ACHN (cell line): ENCODE results near the gene DNA2.

Source experiments
- DNase-seq: peaks from one replicate; pipeline ENCODE4 v3.0.0-alpha.2; 2015
- in situ Hi-C: cut with HindIII; loops from 2 replicates; pipeline ENCODE4 v1.10.0; 2017; ENCODE audit warnings: low sequenced_read_pairs, low pct_ligation_motif_present, low pct_unique_long_range_greater_than_20kb

DNA2 gene

DNA sequence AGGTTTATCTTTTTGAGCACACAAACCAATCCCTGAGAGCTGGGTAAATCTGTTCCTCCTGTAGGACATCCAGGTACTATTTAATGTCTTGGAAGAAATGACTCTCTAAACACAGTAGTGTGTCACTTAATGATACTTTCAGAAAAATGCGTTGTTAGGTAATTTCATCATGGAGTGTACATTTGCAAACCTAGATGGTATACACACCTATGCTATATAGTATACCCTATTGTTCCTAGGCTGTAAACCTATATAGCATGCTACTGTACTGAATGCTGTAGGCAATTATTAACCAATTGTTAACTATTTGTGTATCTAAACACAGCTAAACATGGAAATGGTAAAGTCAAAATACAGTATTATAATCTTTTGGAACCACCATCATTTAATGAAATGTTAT, 74.8 kb downstream of the DNA2 start:
- in situ Hi-C loops, result no loop called here
- no peak for DNase-seq

DNA sequence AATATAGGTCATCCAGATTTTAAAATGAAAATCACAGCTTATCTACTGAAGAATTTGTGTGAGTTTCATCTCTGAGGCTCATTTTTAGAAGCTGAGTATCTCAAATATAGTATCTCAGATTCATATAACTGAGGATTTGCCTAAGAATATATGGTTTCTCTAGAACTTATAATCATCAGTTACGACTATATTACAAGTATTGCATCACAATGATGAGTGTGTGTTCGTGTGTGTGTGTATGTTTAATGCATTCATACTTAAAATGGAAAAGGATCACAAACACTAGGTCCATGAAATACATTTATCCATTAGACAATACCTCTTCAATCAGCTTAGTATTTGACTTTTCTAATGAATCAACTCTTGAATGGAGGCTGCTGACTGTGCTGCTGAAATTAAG, 86.0 kb downstream of the DNA2 start:
- no peak for DNase-seq
- in situ Hi-C loops, result no loop called here

DNA sequence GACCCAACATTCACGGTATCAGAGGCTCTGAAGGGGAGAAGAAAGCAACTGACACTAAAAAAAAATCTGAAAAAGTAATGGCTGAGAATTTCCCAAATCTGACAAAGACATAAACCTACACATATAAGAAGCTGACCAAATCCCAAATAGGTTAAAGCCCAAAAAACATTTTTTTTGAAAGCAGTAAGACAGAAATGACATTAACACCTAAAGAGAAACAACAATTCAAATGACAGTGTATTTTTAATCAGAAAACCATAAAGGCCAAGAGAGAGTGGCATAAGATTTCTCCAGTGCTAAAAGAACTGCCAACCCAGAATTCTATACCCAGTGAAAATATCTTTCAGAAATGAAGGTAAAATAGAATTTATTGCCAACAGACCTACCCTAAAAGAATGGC, 100.2 kb downstream of the DNA2 start:
- no peak for DNase-seq
- in situ Hi-C loops, result no loop called here

- DNase-seq, result no peak
- in situ Hi-C loops, result no loop called here
These were observed 104.7 kb downstream of the DNA2 start for GRCh38 chr10:68367121-68367520.

DNA sequence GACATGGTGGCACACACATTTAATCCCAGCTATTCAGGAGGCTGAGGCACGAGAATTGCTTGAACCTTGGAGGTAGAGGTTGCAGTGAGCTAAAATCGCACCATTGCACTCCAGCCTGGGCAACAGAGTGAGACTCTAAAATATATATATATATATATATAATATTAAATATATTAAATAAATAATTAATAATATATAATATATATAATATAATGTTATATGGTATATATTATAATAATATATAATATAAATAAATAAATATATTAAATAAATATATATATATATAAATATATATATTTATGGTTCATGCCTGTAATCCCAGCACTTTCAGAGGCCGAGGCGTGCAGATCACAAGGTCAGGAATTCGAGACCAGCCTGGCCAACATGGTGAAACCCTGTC, 105.2 kb downstream of the DNA2 start:
- in situ Hi-C loops, result no loop called here
- DNase-seq, result no peak

DNA sequence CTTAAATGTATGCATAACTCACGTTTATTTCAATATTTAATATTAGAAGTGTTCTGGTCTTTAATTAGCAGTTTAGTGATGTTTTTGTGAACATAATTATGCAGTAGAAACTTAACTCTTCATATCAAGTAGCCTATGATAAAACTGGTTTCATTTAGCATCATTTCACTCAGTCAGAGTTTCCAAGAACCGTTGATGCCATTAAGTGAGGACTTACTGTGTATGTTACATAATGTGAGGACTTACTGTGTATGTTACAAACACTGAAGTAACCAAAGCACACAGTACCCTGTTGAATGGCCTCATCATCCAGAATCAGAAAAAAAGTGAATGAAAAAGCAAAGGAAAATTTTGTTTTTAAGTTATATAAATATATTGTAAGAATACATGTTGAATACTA, 106.2 kb downstream of the DNA2 start:
- in situ Hi-C loops, result no loop called here
- DNase-seq, result no peak

GRCh38 chr10:68364101-68364886, 107.5 kb downstream of the DNA2 start:
- in situ Hi-C loops, result no loop called here
- no peak for DNase-seq
